Measurements from ENCODE around the gene AKT3.

DNA sequence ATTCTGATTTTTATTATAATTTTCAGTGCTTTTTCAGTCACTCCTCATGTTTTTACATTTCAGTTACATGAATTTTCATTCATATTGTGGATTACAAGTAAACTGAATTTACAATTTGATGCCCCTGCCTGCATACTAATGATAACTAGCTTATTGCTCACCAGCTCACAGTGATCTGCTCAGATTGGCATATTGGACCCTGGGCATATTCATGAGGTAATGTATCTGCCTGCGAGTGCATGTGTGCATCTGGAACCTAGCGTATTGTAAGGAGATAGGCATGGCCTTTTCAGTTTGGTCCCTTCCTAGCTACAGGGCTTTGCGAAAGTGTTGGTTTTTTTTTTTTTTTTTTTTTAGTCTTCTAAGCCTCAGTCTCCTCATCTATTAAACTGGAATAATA, 380.5 kb downstream of the AKT3 start:
- no peak for TF ChIP-seq POLR2A (IDR thresholded peaks at IDR 0.05)
- TF ChIP-seq, protein P1, sequence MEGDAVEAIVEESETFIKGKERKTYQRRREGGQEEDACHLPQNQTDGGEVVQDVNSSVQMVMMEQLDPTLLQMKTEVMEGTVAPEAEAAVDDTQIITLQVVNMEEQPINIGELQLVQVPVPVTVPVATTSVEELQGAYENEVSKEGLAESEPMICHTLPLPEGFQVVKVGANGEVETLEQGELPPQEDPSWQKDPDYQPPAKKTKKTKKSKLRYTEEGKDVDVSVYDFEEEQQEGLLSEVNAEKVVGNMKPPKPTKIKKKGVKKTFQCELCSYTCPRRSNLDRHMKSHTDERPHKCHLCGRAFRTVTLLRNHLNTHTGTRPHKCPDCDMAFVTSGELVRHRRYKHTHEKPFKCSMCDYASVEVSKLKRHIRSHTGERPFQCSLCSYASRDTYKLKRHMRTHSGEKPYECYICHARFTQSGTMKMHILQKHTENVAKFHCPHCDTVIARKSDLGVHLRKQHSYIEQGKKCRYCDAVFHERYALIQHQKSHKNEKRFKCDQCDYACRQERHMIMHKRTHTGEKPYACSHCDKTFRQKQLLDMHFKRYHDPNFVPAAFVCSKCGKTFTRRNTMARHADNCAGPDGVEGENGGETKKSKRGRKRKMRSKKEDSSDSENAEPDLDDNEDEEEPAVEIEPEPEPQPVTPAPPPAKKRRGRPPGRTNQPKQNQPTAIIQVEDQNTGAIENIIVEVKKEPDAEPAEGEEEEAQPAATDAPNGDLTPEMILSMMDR (IDR thresholded peaks at IDR 0.05): no peak

Data from vagina (tissue), 2 donors.